Measurements from ENCODE around the gene PKD1. TPM values are rescaled to one million over a fixed set of nuclear protein-coding genes. Genes with fewer than 3 reads are reported as not detected.

The PKD1 gene
- total RNA-seq, 4 donors from 2014 or later: 86.4 to 214 (median 121) TPM

DNA sequence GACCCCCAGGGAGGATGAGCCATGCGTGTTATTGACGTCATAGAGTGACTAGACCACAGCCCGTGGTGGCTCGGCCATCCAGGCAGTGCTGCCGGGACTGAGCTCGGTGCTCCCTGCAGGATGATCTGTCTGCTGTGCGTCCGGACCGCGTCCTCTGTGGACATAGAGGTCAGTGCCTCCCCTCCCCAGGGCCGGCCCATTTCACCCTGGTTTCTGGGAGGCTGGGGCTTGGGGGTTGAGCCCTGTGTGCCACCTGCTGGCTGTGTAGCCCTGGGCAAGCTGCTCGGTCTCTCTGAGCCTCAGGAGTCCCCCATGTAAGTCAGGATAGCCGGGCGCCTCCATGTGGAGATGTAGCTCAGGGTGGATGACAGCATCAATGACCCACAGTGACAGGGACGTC is 79.6 kb downstream of the PKD1 start:
- DNase-seq (ENCODE audit: low spot score): no peak
- TF ChIP-seq, protein P1, sequence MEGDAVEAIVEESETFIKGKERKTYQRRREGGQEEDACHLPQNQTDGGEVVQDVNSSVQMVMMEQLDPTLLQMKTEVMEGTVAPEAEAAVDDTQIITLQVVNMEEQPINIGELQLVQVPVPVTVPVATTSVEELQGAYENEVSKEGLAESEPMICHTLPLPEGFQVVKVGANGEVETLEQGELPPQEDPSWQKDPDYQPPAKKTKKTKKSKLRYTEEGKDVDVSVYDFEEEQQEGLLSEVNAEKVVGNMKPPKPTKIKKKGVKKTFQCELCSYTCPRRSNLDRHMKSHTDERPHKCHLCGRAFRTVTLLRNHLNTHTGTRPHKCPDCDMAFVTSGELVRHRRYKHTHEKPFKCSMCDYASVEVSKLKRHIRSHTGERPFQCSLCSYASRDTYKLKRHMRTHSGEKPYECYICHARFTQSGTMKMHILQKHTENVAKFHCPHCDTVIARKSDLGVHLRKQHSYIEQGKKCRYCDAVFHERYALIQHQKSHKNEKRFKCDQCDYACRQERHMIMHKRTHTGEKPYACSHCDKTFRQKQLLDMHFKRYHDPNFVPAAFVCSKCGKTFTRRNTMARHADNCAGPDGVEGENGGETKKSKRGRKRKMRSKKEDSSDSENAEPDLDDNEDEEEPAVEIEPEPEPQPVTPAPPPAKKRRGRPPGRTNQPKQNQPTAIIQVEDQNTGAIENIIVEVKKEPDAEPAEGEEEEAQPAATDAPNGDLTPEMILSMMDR (IDR thresholded peaks at IDR 0.05): no peak
- ATAC-seq (ENCODE audit: low FRiP score): no peak

DNA sequence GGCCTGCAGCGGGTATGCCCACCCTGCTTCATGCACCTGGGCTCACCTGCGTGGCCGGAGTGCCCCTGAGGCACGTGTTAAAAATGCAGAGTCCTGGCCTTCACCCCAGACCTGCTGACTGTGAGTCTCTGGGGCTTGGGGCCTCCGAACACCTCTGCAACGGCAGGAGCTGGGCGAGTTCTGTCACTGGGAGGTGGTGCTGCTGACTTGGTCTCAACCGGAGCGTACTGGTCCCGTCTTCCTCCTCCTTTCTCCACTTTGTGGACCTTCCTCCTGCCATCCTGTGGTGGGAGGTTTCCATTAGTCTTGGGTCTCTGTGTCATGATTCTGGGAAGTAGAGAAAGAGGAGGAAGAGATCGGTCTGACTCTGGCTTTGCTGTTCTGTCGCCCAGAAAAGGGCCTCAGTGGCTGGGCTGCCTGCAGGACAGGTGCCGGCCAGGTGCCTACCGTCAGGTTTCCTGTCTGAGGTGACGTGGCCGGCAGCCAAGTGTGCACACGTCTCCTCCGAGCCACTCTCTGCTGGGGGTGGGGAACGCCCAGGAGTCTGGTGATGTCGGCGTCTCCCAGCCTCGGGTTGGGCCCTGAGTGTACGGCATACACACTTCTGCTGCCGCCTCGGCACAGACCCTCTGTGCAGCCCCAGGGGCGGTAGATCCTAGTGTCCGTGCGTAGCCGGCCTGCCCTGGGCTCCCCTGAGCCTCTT is 81.0 kb downstream of the PKD1 start:
- ATAC-seq (ENCODE audit: low FRiP score): no peak
- no peak for DNase-seq (ENCODE audit: low spot score)
- TF ChIP-seq, protein P1 (IDR thresholded peaks at IDR 0.05): no peak

DNA sequence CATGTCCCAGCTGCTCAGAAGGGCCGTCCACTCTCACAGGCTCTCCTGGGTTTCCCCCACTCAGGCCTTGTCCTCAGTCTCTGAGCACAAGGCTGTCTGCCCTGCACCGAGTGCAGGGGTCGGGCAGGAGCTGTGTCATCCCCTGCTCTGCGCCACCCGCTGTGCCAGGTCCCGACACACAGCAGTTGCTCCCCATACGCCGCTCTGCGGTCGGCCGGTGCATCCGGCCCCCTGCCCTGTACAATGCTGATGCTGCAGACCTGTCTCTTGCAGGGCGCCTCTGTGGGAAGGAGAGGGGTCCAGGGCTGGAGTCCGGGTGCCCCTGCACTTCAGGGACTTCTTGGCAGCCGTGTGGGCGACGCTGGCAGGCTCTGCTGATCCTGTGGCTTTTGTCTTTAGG is 81.8 kb downstream of the PKD1 start:
- no peak for ATAC-seq (ENCODE audit: low FRiP score)
- TF ChIP-seq, protein P1 (IDR thresholded peaks at IDR 0.05): no peak
- no peak for DNase-seq (ENCODE audit: low spot score)

DNA sequence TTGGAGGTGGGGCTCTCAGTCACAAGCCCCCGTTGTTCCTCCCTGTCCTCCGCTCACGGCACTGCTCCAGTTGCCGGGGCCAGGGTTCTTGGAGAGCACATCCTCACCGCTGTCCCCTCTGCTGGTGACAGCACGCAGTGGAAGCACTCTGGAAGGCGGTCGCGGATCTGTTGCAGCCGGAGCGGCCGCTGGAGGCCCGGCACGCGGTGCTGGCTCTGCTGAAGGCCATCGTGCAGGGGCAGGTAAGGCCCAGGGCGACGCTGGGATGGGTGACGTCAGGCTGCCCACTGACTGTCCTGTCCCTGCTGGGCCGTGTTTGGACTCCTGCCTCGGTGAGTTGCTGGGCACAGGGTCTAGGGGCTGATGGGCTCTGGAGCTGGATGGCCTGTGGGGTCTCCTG is 82.5 kb downstream of the PKD1 start:
- DNase-seq (ENCODE audit: low spot score): no peak
- TF ChIP-seq, protein P1 (IDR thresholded peaks at IDR 0.05): no peak
- no peak for ATAC-seq (ENCODE audit: low FRiP score)

DNA sequence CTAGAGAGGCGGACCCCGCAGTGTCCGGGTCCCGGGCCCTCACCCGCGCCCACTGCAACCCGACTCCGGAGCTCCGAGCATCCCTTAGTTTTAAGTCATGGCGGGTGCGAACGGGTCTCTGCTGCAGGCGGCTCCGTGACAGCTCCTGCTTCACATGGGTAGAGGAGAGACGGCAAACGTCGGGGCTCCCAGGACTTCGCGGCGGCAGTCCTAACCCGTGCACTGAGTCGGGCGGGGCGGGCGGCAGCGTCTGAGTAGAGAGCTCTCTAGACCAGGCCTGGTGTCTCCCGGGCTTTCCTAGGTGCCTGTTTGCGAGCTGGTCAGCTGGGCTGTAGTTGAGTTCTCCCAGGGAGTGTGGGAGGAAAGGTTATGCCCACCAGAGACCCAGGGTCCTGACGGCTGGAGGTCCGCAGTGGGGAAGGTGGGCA is 87.6 kb downstream of the PKD1 start:
- TF ChIP-seq, protein P1 (IDR thresholded peaks at IDR 0.05): no peak
- no peak for ATAC-seq (ENCODE audit: low FRiP score)
- DNase-seq (ENCODE audit: low spot score): no peak

DNA sequence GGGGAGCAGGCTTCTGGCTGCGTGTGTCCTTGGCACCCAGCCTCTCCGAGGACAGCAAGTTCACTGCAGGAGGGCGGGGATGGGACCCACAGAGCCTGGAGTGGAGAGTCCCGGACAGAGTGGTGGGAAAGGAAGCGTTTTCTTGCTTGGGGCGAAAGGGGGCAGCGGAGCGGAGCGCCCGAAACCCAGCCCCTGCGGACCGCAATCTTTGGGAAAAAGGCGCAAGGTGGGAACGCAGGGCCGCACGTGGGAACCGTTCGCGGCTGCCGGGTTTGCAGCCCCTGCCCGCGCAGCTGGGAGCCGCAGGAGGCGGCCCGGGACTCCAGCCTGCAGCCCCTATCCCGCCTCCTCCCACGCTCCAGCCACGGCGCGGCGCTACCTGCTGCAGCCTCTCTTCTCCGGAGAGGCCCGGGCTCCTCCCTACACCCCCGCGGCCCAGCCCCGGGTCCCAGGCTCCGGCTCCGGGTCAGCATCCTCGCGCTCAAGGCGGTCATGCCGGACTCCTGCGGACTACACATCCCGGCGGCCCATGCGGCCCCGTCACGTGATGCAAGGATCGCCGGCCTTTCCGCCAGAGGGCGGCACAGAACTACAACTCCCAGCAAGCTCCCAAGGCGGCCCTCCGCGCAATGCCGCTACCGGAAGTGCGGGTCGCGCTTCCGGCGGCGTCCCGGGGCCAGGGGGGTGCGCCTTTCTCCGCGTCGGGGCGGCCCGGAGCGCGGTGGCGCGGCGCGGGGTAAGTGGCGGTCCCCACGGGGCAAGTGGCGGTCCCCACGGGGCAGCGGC is 88.2 kb downstream of the PKD1 start, which contains the start of the genes NTHL1 and TSC2:
Gene NTHL1, minus strand, starts transcription at position 505 of the 786 bp plus-strand sequence. Its CDS starts 11 bp downstream, at position 494.
Gene TSC2, plus strand, starts transcription at position 656 of the 786 bp plus-strand sequence. CDS start 631 bp downstream, outside the sequence.
- TF ChIP-seq, protein P1 (IDR thresholded peaks at IDR 0.05): no peak
- peak; percentile 94 for ATAC-seq (ENCODE audit: low FRiP score)
- DNase-seq (ENCODE audit: low spot score): peak; percentile 88
